GM19238 (cell line): ENCODE results near the gene TAS1R1.
"Not testable (repeated sequence)": the region's sequence is repeated elsewhere in the genome, so short reads cannot be mapped to it uniquely, and the experiment has no call there.

Experiments used
- DNase-seq: peaks from one replicate; pipeline ENCODE4 v3.0.0; 2011; ENCODE audit warnings: low spot score; ENCODE audit not compliant: insufficient read length

Gene TAS1R1

DNA sequence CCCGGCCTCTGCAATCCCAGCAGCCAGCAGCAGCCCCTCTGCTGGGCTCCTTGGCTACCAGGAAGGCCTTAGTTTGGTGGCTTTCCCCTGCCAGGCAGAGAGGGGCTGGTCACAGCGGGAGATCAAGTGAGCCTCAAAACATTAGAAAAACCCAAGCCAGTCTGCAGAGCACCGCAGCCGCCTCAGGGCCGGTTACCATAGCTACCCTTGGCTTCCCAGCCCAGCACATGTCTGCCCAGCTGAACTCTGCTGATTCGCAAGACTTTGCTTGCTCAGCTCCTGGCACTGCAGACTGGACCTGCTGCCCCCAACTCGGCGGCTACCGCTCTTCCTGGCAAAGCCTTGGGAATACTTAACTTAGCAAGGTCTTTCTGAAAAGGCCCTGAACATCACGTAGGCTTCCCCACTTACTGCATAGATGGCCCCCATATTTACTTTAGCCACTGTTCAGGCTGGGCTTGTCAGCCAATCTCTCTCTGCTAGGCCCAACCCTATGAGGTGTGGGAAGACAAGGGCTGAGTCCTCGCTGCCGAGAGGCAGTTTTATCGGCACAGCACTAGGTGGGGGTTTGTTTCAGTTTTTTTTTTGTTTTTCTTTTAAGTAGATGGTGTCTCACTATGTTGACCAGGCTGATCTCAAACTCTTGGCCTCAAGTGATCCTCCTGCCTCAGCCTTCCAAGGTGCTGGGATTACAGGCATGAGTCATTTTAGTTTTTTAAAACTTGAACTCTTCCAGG is 35.0 kb upstream of the TAS1R1 start:
- DNase-seq, result no peak

DNA sequence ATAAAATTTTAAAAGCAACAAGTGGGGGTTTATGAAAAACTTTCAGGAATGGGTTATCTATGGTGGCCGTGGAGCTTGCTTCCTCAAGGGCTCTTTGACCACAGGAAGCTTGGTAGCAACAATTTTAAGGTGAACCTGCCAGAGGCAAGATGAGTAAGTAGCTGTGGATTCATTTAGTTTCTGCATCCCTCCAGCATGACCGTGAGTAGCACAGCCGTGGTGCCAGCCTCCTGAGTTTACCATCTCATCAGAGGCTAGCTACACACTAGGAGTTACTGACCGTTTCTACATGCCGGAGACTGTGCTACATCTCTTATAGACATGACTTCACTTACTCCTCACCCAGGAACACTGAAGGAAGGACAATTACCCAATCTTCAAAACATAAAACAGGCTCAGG is 33.6 kb upstream of the TAS1R1 start:
- no peak for DNase-seq

DNA sequence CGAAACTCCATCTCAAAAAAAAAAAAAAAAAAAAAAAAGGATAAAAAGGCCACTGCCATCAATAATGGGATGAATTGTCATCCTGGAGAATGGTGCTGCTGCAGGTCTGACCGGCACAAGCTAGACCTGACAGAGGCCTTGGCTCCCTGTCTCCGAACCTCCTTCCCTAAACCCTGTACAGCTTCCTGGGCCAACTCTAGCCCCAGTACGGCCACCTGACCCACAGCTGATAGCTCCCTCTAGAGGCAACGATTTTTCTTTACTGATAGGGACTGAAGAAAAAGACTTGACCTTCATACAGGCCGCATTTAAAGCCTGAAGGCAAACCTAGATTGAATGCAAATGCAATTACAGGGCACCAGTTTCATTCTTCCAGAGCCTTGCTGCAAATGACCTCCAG is 31.5 kb upstream of the TAS1R1 start:
- DNase-seq, result no peak

DNA sequence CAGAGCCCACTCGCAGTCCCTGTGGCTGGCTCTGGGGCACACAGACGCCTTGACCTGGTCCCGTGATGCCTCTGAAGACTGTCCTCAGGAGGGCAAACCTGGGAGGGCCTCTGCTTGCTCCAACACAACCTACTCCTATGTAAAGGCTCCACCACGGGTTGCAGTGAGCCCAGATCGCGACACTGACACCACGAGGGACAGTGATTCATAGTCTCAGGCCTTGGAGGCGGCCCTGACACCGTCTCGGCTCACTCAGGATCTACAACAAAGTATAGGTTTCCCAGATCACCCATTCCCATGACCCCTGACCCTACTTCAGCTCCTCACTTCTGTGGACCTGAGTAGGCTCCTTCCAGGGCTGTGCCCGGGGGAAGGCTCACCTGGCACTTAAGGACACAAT is 28.8 kb upstream of the TAS1R1 start:
- no peak for DNase-seq

DNA sequence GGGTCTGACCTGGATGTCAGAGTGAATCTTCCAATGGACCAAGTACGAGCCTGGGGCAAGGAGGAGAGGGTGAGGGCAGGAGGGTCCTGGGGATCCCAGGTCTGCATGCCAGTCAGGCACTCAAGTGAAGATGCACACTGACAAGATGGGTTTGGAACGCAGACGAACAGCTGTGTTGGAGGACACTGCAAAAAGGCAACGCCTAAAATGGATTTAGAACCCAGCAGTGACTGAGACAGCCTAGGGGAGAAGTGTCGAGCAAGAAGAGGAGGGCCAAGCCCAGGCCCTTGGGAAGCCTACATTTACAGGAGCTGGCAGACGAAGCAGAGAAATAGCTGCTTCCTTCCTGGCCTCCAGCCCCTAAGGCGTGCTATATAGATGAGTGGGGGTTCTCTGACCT is 26.6 kb upstream of the TAS1R1 start:
- DNase-seq, result no peak

DNA sequence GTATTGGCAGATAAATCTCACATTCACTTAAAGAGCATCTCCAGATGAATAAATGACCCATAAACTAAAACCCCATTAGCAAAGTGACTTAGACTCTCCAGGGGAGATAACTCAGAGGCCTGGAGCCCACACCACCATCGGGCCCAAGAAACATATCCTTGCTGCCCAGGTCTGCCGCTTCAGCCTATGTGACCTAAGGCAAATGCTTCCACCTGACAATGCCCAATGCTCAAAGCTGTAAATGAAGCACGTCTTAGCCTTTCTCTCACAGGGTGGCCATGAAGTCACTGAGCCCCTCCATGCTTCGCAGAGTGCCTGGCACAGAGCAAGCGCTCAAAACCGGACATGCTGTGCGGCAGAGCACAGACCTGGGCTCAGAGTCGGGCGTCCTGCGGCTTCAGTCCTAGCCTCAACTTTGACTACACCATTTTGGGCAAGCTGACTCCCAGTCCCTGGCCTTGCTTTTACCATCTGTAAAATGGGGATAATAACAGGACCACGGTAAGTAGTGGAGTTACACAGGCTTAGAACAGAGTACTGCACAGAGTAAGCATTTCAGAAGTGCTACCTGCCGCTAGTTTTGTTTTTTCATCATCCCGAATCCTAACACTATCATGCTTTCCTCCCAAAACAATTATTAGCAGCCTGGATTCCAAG is 24.5 kb upstream of the TAS1R1 start:
- DNase-seq, result no peak

DNA sequence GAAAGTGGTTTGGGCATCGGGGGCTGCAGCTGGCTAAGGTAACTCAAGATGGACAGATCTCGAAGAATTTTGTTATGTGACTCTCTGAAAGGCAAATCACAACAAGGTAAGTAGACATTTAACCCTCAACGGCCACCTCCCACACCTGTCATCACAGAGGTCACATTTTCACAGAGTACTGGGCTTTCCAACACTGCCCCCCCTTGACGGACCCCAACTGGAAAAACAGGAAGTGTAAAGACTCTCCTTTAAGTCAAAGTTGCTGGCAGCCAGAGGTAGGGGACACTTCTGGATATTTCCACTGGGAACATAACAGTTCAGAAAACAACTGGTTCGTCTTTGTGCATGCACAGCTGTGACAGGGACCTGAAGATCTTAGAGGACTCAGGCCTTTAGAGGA is 23.1 kb upstream of the TAS1R1 start:
- no peak for DNase-seq

DNA sequence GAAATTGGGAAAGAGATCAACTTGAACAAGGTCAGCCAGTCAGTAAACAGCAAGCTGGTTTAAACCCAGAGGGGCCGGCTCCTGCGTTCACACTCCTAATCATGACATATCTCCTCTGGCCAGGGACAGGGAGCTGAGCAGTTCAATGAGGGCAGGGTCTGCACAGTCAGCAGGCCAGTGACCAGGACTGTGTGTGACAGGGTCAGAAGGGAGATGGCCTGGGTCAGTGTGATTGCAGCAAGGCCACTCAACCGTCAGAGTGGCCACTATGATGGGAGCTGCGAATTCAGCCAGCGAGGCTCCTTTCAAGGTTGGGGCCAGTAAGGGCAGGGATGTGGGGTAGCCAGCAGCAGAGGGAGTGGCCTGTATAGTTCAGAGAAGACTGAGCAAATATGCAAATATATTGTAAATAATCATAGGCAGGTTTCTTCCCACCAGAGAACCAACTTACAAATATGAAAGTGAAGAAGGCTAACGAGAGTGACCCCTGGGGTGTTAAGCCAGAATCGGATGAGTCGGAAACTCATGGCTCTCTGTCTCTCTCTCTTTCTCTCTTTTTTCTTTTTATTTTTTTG is 20.8 kb upstream of the TAS1R1 start:
- DNase-seq, result no peak

DNA sequence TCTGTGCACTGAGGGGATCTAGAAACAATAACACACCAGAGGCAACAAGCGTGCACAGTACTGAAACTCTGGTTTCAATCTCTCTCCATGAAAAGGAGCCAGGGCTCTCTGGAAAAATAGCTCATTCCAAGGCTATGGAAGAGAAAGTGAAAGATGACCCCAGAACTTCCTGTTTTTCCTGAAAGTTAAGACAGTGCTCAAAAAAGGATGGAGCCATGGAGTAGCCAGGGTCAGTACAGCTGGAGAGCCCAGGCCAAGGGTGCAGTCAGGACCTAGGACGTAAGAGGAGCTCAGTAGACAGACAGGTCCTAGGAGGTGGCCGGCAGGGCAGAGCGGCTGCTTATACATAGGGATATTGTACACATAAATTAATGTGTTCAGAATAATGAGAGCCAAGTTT is 19.9 kb upstream of the TAS1R1 start:
- DNase-seq, result no peak

DNA sequence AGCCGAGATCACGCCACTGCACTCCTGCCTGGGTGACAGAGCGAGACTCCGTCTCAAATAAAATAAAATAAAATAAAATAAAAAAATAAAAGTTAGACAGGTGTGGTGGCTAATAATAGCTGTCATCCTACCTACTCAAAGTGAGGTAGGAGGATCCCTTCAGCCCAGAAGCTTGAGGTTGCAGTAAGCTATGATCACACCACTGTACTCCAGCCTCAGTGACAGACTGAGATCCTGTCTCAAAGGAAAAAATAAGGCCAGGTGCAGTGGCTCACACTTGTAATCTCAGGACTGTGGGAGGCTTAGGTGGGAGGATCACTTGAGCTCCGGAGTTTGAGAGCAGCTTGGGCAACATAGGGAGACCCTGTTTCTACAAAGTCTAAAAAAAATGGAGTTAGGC is 18.8 kb upstream of the TAS1R1 start:
- DNase-seq, result no peak

DNA sequence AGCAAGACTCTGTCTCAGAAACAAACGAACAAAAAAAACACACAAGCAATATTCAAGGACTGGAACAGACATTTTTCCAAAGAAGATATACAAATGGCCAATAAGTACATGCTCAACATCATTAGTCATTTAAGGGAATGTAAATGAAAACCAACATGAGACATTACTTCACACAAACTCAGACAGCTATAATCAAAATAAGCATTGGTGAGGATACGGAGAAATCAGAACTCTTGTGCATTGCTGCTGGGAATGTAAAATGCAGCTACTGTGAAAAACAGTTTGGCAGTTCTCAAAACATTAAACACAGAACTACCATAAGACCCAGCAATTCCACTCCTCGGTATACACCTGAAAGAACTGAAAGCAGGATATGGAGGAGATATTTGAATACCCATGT is 16.2 kb upstream of the TAS1R1 start:
- DNase-seq, result no peak

DNA sequence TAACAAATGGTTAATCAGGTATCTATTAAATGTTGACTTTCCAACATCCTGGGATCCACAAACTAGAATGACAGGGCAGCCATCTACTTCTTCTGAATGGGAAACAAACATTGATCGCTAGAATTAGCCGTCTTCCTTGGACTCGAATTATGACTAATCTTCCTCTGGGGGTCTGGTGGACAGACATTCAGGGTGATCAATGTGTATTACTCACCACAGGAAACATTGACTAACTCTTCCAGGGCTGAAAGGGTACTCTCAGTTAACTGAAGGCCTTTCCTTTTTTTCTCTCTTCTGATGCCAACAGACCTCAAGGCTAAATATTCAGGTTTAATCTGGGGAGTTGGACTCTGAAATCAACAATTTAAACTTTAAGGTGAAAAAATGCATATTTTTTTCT is 10.3 kb upstream of the TAS1R1 start:
- DNase-seq, result no peak

DNA sequence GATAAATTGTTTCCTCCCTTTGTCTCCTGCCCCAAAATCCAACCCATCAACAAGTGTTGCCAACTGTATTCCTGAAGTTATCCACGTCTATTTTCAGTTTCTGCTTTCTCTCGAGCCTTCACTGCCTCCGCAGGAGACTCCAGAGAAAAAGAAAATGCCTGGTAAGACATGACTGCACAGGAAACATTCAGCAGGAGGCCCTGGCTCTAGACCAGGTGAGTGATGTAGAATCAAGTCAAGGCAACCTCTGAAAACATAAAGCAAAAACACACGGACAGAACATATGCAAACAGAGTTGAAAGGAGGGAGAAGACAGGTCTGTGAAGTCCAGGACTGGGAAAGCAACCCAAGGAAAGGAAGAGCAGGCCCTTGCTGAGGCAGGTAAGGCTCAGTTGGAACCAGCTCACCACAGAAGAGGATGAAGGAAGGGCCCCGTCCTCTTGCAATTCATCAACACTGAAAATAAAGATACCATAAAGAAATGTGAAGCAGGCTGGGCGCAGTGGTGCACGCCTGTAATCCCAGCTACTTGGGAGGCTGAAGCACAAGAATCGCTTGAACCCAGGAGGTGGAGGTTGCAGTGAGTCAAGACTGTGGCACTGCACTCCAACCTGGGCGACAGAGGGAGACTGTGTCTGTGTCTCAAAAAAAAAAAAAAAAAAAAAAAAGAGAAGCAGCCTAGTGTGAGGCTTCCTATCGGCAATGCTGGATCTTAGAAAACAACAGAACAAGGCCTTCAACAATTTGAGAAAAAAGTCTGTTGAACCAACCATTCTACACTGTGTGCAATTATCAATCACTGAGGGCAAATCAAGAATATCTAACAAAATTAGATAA is 9.6 kb upstream of the TAS1R1 start:
- no peak for DNase-seq

DNA sequence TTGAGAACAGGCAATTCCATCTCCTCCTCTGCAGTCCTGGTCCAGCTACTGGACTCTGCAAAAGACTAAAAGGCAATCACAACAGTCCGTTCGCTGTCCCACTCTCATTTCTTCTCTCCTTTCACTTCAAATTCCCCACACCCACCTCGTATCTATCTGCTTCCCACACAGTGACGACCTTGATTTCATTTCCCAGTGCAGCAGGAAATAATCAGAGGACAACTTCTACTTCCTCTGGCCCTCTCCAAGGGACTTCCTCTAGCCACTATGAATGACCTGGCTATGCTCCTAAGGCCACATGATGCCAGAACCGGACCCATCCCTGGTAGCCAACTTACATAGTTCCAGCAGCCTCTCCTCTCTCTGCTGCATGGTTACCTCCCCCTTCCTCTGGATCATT is 8.8 kb upstream of the TAS1R1 start:
- DNase-seq, result no peak

DNA sequence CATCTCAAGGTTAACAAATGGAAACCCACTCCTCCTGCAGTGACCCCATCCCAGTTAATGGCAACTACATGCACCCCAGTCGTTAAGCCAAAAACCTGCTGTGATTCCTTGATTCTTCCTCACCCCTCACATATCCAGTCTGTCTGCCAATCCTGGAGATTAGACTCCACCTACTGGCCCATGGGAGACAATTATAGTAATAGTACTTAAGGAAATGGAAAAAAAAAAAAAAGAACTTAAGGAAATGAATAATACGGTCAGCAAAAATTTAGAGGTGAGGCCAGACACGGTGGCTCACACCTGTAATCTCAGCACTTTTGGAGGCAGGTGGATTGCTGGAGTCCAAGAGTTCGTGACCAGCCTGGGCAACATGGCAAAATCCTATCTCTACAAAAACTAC is 7.8 kb upstream of the TAS1R1 start:
- no peak for DNase-seq

DNA sequence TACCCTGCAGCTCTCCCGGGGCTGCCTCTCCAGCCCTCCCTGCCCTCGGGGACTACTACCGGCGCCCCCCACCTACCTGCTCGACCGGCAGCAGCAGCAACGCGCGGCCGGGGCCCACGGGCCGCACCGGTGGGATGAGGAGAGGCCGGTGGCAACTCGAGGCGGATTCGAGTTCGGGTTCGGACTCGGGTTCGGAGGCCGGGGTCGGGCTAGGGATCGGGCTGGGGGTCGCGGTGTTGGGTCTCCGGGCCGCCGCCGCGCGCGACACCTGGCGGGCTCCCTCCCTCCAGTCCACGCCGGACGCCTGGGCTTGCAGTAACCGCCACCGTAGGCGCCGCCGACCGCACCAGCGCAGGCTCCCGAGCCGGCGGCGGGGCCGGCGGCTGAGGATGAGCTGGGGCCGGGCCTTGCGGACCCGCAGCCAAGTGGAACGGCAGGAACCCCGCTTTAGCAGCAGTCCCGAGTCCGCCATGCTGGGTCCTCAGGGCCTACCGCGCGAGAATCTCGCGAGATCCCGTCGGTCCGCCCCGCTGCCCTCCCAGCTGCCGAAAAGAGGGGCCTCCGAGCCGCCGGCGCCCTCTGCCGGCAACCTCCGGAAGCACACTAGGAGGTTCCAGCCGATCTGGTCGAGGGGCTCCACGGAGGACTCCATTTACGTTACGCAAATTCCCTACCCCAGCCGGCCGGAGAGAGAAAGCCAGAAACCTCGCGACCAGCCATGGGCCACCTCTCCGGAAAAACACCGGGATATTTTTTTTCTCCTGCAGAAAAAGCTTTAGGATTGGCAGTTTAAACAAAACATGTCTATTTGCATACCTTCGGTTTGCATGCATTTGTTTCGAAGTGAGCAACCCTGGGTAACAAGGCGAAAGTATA is 838 bp upstream of the TAS1R1 start, which contains the start of gene NOL9:
TSS of gene NOL9 (minus strand) at position 483 of the 876 bp plus-strand sequence. CDS start at position 472, 11 bp downstream.
- peak; percentile 97 for DNase-seq

DNA sequence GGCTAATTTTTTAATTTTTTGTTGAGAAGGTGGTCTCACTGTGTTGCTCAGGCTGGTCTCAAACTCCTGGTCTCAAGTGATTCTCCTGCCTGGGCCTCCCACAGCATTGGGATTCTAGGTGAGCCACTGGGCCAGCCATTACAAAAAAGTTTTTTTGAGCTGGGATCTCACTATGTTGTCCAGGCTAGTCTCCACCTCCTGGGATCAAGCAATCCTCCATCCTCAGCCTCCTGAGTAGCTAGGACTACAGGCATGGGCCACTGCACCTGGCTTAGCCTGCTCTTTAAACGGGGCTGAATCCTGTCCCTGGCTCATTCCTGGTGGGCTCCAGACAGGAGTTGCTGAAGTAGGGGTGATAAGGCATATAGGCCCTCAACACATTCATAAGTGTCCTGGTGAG is 2.5 kb downstream of the TAS1R1 start:
- no peak for DNase-seq

DNA sequence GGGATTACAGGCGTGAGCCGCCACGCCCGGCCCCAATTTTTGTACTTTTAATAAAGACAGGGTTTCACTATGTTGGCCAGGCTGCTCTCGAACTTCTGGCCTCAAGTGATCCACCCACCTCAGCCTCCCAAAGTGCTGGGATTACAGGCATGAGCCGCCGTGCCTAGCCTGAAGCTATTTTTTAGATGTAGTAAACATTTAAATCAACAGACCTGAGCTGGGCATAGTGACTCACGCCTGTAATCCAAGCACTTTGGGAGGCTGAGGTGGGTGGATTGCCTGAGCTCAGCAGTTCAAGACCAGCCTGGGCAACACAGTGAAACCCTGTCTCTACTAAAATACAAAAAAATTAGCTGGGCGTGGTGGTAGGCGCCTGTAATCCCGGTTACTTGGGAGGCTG is 4.1 kb downstream of the TAS1R1 start:
- DNase-seq, result not testable (repeated sequence)

DNA sequence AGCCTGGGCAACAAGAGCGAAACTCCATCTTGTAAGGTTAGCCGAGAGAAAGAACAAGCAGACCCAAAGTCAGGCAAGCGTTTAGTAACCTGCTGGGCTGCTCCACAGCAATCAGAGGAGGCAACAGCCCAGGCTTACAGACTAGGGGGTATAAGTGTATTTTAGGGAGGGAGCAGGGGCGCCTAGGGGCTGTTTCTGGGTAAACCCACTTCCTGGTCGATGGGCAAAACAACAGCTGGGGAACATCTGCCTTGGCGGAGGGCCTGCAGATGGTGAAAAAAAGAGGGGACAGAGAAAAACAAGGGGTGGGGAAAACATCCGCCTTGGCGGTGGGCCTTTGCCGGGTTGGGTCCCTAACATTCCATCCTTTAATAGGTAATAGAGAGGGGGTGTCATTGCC is 5.2 kb downstream of the TAS1R1 start:
- DNase-seq, result no peak

DNA sequence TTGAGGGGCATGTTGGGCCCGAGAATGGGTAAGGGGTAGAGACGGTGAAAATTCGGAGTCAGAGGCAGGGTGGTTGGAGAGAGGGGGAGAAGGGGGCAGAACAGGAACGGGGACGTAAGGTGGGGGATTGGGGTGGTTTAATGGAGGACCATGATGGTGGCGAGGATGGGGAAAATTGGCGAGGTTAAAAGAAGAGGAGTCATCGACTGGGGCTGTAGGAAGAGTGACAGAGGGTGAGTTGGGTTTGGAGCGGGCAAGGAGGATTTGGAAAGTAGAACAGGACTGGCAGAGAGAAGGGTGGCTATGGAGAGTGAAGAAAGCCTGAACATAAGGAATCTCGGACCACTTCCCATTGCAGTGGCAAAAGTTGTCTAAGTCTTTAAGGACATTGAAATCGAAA is 13.9 kb downstream of the TAS1R1 start:
- no peak for DNase-seq

DNA sequence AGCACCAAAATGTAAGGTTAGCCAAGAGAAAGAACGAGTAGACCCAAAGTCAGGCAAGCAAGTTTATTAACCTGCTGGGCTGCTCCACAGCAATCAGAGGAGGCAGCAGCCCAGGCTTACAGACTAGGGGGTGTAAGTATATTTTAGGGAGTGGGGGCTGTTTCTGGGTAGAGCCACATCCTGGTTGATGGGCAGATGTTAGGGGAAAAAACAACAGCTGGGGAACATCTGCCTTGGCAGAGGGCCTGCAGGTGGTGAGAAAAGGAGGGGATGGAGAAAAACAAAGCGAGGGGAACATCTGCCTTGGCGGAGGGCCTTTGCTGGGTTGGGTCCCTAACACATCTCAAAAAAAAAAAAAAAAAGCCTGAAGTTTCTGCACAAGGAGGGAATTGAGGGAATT is 15.0 kb downstream of the TAS1R1 start:
- no peak for DNase-seq
